OCI-LY7 (cell line): ENCODE data around the gene SOS1.

ENCODE experiments used
- CTCF ChIP-seq: fragments of 200-600 bp; sonication (generic); conservative IDR thresholded peaks from 2 replicates; pipeline ENCODE4 v1.5.1; 2014; ENCODE audit warnings: mild to moderate bottlenecking, antibody characterized with exemption, low read length, moderate library complexity, mixed read lengths
- EZH2phosphoT487 ChIP-seq: fragments of 200-600 bp; sonication (generic); IDR thresholded peaks from 2 replicates; pipeline ENCODE4 v1.6.1; 2018; ENCODE audit warnings: low read depth, borderline replicate concordance, mild to moderate bottlenecking, mixed run types, antibody characterized with exemption, low read length, moderate library complexity, mixed read lengths

DNA sequence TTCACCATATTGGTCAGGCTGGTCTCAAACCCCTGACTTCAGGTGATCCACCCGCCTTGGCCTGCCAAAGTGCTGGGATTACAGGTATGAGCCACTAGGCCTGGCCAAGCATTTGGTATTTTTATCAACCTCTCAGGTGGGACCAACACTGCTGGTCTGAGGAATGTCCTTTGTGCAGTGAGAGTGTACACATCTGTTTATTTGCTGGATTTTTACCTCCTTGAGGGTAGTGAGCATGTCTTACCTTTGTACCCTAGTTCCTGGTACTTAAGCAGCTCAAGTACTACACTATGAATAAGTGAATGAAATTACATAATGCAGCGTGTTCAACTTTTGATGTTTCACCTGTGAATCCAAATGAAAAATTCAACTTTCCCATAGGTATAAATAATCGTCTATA is 29.8 kb downstream of the SOS1 start:
- no peak for TF ChIP-seq CTCF
- no peak for TF ChIP-seq EZH2phosphoT487
